A673 (cell line): ENCODE data around the gene RGS16.

Experiments
- CTCF ChIP-seq: fragments of 300-800, 200-600 bp; sonication (generic); conservative IDR thresholded peaks from 2 replicates; pipeline ENCODE4 v1.5.1; 2017; ENCODE audit warnings: low read depth, mild to moderate bottlenecking, antibody characterized with exemption, low read length, moderate library complexity, mixed read lengths
- EZH2 ChIP-seq: fragments of 200-600 bp; sonication (generic); IDR thresholded peaks from 2 replicates; pipeline ENCODE4 v1.6.1; 2017; ENCODE audit warnings: borderline replicate concordance, low read depth, mild to moderate bottlenecking, mixed read lengths, antibody characterized with exemption, low read length; ENCODE audit not compliant: poor library complexity, severe bottlenecking

GRCh38 chr1:182587666-182588499 is 16.3 kb downstream of the RGS16 start:
- TF ChIP-seq CTCF (no peak), EZH2 (no peak)
